ENCODE data around the gene TMC8.
"Not testable (repeated sequence)": the region's sequence is repeated elsewhere in the genome, so short reads cannot be mapped to it uniquely, and the experiment has no call there.

Gene TMC8

GRCh38 chr17:78130437-78131101 lies at the start of gene TMC8:
TMC8 (plus strand) TSS chr17:78130771; CDS start chr17:78131589, 818 bp downstream.
- no peak for DNase-seq (ENCODE audit: low spot score)

DNA sequence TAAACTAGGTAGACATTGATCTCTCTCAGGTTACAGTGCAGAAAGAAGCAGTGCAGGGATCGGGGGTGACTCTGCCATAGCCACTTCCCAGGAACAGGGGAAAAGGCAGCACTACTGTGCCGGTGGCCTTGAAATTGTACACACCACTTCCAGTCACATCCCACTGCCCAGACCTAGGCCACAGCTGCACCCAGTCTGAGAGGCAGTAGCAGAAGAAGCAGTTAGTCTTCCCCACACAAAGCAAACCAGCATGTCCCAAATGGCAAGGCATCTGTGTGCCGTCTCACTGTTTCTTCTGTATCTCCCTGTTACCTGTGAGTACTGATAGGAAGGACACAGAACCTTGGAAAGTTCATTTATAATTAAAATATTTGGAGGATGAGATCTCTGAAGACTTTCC lies 49.0 kb upstream of the TMC8 start:
- DNase-seq (ENCODE audit: low spot score), result no peak

DNA sequence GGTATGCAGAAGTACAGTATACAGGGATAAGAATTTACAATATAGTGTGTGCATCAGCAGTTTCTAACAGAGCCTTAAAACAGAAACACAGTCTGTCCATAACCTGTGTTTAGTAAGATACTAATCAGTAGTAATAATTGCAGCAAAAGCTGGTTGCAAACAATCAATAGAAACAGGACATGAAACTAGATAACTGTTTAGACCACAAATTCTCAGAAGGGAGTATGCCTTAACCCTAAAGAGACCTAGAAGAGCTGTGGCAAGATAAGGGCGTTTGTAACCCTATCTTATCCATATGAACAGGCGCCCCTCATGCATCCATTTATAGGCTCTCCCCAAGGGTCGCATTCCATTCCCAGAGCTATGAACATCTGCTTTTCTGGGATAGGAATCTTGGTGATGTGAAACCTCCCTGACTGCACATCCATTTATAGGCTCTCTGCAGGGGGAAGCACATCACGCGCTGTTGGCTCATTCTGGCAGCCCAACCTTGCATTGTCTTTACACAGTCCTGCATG lies 48.2 kb upstream of the TMC8 start:
- DNase-seq (ENCODE audit: low spot score), result not testable (repeated sequence)

DNA sequence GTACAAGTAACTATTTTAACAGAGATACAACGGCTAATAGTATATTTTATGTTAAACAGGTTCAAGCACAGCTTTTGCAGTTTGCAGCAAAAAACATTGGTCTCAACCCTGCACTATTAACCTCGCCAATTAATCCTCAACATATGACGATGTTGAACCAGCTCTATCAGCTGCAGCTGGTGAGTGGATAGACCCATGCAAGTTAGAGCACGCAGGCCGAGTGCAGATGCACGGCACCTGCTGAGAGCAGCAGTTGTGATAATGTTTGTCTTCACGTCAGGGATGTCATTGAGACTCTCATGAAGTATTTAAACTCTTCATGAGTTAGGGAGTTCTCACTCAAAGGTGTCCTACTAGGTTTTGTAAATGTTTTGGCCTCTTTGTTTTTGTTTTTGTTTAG lies 47.6 kb upstream of the TMC8 start:
- no peak for DNase-seq (ENCODE audit: low spot score)

GRCh38 chr17:78086740-78087139 lies 43.8 kb upstream of the TMC8 start:
- DNase-seq (ENCODE audit: low spot score), result no peak

DNA sequence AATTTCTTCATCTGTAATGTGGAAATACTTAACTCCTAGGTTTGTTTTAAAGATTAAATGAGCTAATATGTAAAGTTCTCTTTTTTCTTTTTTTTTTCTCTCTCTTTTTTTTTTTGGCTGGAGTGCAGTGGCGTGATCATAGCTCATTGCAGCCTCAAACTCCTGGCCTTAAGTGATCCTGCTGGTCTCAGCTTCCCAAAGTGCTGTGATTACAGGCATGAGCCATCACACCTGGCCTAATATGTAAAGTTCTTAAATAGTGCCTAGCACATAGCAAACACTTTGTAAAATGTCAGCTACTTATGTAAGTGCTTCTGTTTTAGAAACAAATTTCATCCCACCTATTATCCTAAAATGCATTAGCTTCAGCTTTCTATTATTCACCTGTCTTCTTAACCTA lies 42.0 kb upstream of the TMC8 start:
- DNase-seq (ENCODE audit: low spot score), result no peak

DNA sequence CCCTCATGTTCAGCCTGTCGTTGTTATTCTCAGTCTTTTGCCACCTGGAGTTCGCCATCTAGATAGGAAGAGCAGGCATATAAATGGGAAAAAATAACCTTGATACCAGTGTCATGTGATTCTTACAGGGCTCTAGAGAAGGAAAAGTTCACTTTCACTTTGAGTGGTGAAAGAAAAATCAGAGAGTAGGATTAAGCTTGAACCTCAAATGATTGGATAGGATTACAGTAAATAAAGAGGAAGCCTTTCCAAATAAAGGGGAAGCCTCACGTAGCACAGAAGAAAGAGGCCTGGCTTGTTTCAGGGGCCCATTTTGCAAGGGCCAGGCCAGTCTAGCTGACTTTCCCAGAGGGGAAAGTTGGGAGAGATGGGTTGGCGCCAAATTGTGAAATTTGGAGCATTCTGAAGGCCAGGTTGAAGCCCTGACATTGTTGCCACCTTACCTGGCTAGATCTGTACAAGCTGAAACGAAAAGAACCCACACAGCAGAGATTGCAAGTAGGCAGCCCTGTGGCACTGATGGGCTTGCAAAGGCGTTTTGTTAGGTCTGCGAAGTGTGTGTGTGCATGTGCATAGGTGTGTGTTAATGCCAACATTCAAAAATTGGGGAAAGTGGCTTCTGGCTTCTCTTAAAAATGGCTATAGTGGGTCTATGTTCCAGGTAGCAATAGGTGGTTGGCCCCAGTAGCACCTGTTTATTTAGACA lies 40.8 kb upstream of the TMC8 start:
- no peak for DNase-seq (ENCODE audit: low spot score)

GRCh38 chr17:78092794-78093324 lies 37.7 kb upstream of the TMC8 start:
- no peak for DNase-seq (ENCODE audit: low spot score)

- no peak for DNase-seq (ENCODE audit: low spot score)
Measured at GRCh38 chr17:78095035-78095434, 35.5 kb upstream of the TMC8 start.

- no peak for DNase-seq (ENCODE audit: low spot score)
Measured at GRCh38 chr17:78096093-78096492, 34.5 kb upstream of the TMC8 start.

DNA sequence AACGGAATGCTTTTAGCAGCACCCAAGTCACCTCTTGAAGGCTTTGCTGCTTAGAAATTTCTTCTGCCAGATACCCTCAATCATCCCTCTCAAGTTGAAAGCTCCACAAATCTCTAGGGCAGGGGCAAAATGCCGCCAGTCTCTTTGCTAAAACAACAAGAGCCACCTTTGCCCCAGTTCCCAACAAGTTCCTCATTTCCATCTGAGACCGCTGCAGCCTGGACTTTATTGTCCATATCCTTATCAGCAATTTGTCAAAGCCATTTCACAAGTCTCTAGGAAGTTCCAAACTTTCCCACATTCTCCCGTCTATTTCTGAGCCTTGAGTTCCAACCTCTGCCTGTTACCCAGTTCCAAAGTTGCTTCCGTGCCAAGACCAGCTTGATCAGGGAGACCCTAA lies 29.5 kb upstream of the TMC8 start:
- DNase-seq (ENCODE audit: low spot score), result no peak

DNA sequence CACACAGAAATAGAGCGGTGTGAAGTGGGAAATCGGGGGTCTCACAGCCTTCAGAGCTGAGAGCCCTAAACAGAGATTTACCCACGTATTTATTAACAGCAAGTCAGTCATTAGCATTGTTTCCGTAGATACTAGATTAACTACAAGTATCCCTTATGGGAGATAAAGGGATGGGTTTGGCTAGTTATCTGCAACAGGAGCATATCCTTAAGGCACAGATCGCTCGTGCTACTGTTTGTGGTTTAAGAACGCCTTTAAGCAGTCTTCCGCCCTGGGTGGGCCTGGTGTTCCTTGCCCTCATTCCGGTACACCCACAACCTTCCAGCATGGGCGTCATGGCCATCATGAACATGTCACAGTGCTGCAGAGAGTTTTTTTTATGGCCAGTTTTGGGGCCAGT lies 29.0 kb upstream of the TMC8 start:
- no peak for DNase-seq (ENCODE audit: low spot score)

- no peak for DNase-seq (ENCODE audit: low spot score)
Measured at GRCh38 chr17:78103311-78103710, 27.3 kb upstream of the TMC8 start.

- no peak for DNase-seq (ENCODE audit: low spot score)
Measured at GRCh38 chr17:78104540-78104941, 26.0 kb upstream of the TMC8 start.

- DNase-seq (ENCODE audit: low spot score), result no peak
Measured at GRCh38 chr17:78105101-78105500, 25.5 kb upstream of the TMC8 start.

GRCh38 chr17:78105551-78105950 lies 25.0 kb upstream of the TMC8 start:
- DNase-seq (ENCODE audit: low spot score), result no peak

DNA sequence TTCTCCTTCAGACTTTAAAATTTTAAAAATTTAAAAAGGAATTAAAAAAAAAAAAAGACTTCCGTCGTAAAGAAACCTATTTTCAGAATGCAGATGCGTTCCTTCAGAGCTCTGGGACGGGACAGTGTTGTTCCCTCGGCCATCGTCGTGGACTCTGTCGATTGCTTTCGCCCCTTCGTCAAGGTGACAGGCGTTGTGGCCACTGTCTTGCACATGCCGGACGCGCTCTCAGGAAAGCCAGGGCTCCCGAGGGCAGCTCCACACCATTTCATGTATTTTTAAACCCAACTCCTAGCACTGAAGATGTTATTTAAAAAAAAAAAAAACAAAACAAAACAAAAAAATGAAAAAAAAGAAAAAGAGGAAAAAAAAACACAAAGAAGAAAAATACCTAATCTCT lies 24.4 kb upstream of the TMC8 start:
- no peak for DNase-seq (ENCODE audit: low spot score)

DNA sequence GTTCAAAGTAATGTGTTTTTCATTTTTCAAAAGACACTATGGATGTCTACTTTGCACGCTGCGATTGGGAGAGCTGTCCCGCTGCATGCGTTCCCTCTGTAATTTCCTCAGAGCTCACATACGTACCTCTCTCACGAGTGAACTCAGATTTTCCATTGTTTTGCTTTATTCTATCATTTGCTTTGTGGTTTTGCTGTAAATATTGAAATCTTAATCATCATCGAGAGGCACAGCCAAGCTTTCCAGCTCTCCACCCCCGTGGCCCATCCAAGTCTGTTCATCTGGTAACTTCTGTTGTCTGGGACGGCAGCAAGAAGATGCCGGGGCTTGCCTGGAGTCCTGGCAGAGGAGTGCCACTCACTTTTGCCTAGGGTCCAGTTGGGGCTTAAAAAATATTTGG lies 23.1 kb upstream of the TMC8 start:
- no peak for DNase-seq (ENCODE audit: low spot score)

- DNase-seq (ENCODE audit: low spot score), result no peak
Measured at GRCh38 chr17:78107976-78108725, 22.4 kb upstream of the TMC8 start.

DNA sequence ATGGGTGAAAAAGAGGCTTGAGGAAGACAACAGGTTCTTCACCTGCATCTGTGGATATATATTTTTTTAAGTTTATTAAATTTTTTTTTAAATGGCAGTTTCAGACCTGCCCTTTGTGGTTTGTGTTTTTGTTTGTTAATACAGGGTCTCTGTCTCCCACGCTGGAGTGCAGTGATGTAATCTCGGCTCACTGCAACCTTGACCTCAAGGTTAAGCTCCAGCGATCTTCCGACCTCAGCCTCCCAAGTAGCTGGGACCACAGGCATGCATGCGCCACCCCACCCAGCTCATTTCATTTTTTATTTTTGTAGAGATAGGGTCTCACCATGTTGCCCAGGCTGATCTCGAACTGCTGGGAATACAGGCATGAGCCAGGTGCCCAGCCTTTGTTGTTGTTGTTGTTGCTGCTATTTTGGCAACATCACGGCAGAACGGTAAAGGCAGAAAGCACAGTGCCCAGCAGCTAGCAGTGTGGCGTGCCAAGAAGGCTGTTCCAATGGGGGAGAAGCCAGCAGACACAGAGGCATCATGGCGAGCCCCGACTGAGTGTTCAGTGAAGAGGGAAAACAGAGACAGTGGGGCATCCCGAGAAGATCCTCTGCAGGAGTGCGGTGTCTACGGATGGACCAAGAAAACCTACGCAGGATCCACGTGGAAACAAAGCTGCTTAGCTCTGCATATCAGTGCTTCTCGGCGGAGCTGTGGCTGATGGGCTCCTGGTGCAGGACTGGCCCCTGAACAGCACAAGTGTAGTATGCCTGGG lies 21.7 kb upstream of the TMC8 start:
- DNase-seq (ENCODE audit: low spot score), result no peak

- DNase-seq (ENCODE audit: low spot score), result no peak
Measured at GRCh38 chr17:78109489-78109761, 21.1 kb upstream of the TMC8 start.

GRCh38 chr17:78110363-78111015 lies 20.1 kb upstream of the TMC8 start:
- DNase-seq (ENCODE audit: low spot score), result no peak

Measured in SW480 (cell line).